Measurements from ENCODE around the gene FOXN1. TPM values are rescaled to one million over a fixed set of nuclear protein-coding genes. Genes with fewer than 3 reads are reported as not detected.

Gene FOXN1
- total RNA-seq, 1 donor, result not detected

Other genes with a start within 250 kb of the FOXN1 start
- gene TMEM97, start 187.1 kb upstream of the FOXN1 start, total RNA-seq, result 4.0 TPM
- 33.9 TPM for gene IFT20, start 170.9 kb upstream of the FOXN1 start, total RNA-seq
- gene TNFAIP1, start 170.6 kb upstream of the FOXN1 start, total RNA-seq, result 5.0 TPM
- gene POLDIP2, start 148.8 kb upstream of the FOXN1 start, total RNA-seq, result 26.6 TPM
- gene SEBOX, start 141.1 kb upstream of the FOXN1 start, total RNA-seq, result not detected
- gene VTN, start 136.0 kb upstream of the FOXN1 start, total RNA-seq, result not detected
- 8.8 TPM for gene SARM1, start 134.7 kb upstream of the FOXN1 start, total RNA-seq
- 0.42 TPM for gene SLC46A1, start 100.1 kb upstream of the FOXN1 start, total RNA-seq
- not detected for gene SLC13A2, start 32.7 kb upstream of the FOXN1 start, total RNA-seq
- 52.3 TPM for gene UNC119, start 46.3 kb downstream of the FOXN1 start, total RNA-seq
- gene PIGS, start 65.2 kb downstream of the FOXN1 start, total RNA-seq, result 43.2 TPM
- gene ALDOC, start 70.5 kb downstream of the FOXN1 start, total RNA-seq, result 17.8 TPM
- 9.6 TPM for gene SPAG5, start 92.7 kb downstream of the FOXN1 start, total RNA-seq
- gene RSKR, start 107.8 kb downstream of the FOXN1 start, total RNA-seq, result 4.9 TPM
- 85.2 TPM for gene BLTP2, start 138.8 kb downstream of the FOXN1 start, total RNA-seq
- gene SDF2, start 155.6 kb downstream of the FOXN1 start, total RNA-seq, result 31.3 TPM
- gene SUPT6H, start 155.9 kb downstream of the FOXN1 start, total RNA-seq, result 80.9 TPM
- 0.94 TPM for gene PROCA1, start 205.5 kb downstream of the FOXN1 start, total RNA-seq
- gene RAB34, start 211.5 kb downstream of the FOXN1 start, total RNA-seq, result 27.0 TPM
- 1,375 TPM for gene RPL23A, start 213.6 kb downstream of the FOXN1 start, total RNA-seq
- not detected for gene TLCD1, start 219.9 kb downstream of the FOXN1 start, total RNA-seq
- gene NEK8, start 222.4 kb downstream of the FOXN1 start, total RNA-seq, result 1.4 TPM
- gene TRAF4, start 237.7 kb downstream of the FOXN1 start, total RNA-seq, result 51.2 TPM

All from mononuclear cell (primary cell).